Measurements from ENCODE around the gene CD160.

DNA sequence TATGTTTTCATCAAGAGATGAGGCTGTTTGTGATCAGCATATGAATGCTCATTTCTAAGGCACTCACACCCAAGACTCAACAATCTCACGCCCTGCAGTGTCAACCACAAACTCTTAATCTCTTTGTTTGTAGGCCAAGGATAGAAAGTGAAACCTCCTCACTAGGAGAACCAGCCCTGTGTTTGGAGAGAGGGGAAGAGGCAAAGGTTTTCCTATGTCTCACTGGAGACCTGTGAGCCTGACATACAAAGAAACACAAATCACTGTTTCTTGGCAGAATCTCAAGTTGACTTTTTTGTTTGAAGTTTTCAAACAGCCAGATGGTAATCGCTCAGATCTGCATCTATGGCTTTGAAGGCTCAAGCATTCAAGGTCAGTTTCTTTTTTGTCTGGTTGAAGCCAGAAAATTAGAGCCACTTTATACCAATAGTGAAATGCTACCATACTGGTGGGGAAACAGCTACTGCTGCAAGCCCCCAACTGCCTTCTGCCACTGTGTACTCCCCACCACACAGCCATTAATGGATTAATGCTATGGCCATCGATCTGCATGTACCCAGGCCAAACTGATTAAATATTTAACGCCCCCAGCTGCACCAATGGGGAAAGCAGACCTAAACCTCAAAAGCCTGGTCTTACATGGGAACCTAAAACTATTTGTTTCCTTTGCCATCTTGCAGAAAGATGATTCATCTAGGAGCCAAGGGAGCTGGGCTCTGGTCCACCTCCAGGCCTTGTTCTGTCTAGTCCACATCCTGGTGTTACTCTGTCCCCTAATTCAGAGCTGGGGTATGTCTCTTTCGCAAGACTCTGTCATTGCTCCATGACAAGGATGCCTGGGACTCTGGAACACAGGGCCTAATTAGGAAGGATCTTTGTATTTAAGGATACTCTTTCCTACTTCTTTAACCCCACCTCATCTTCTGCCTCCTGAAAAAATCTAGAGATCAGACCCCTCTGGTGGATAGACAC, 28.4 kb upstream of the CD160 start:
- TF ChIP-seq, protein P1, sequence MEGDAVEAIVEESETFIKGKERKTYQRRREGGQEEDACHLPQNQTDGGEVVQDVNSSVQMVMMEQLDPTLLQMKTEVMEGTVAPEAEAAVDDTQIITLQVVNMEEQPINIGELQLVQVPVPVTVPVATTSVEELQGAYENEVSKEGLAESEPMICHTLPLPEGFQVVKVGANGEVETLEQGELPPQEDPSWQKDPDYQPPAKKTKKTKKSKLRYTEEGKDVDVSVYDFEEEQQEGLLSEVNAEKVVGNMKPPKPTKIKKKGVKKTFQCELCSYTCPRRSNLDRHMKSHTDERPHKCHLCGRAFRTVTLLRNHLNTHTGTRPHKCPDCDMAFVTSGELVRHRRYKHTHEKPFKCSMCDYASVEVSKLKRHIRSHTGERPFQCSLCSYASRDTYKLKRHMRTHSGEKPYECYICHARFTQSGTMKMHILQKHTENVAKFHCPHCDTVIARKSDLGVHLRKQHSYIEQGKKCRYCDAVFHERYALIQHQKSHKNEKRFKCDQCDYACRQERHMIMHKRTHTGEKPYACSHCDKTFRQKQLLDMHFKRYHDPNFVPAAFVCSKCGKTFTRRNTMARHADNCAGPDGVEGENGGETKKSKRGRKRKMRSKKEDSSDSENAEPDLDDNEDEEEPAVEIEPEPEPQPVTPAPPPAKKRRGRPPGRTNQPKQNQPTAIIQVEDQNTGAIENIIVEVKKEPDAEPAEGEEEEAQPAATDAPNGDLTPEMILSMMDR (IDR thresholded peaks at IDR 0.05; ENCODE audit: borderline replicate concordance, extremely low read depth, low read length, poor library complexity, severe bottlenecking), result no peak
- TF ChIP-seq EZH2 (IDR thresholded peaks at IDR 0.05; ENCODE audit: borderline replicate concordance, low read depth, low read length, severe bottlenecking), result no peak
